IPS-18a (cell line): ENCODE results near the gene TUBA1C.

Experiments
- H3K27ac ChIP-seq: one replicate; pipeline ENCODE4 v1.5.1; 2013; ENCODE audit warnings: low read length
- H3K27me3 ChIP-seq: one replicate; pipeline ENCODE4 v1.6.1; 2013; ENCODE audit warnings: mild to moderate bottlenecking, low read length; ENCODE audit not compliant: control insufficient read depth, insufficient read depth
- H3K36me3 ChIP-seq: one replicate; pipeline ENCODE4 v1.6.1; 2013; ENCODE audit warnings: low read depth, low read length; ENCODE audit not compliant: control insufficient read depth
- H3K4me1 ChIP-seq: one replicate; pipeline ENCODE4 v1.6.1; 2013; ENCODE audit warnings: low read depth, low read length; ENCODE audit not compliant: control insufficient read depth
- H3K4me3 ChIP-seq: one replicate; pipeline ENCODE4 v1.5.1; 2013; ENCODE audit warnings: low read length
- H3K9ac ChIP-seq: one replicate; pipeline ENCODE4 v1.6.1; 2013; ENCODE audit warnings: mild to moderate bottlenecking, low read length, moderate library complexity
- H3K9me3 ChIP-seq: one replicate; pipeline ENCODE4 v1.6.1; 2013; ENCODE audit warnings: low read depth, low read length; ENCODE audit not compliant: control insufficient read depth

The TUBA1C gene

GRCh38 chr12:49264873-49265792 is at the start of gene TUBA1C:
Gene TUBA1C, plus strand, starts transcription at chr12:49265082. Its CDS starts 100 bp downstream, at chr12:49265182.
- H3K9ac ChIP-seq: peak within 1 kb of the TSS; percentile 97
- peaks cover 22% of the 10 kb centered on the region for H3K36me3 ChIP-seq
- peak within 1 kb of the TSS; percentile 93 for H3K27ac ChIP-seq
- H3K4me1 ChIP-seq: no peaks in the 10 kb centered on the region
- no peaks in the 10 kb centered on the region for H3K9me3 ChIP-seq
- peak within 1 kb of the TSS; percentile 96 for H3K4me3 ChIP-seq
- H3K27me3 ChIP-seq: no peaks in the 10 kb centered on the region

- H3K9me3 ChIP-seq: no peaks in the 10 kb centered on the region
- H3K4me1 ChIP-seq: peaks cover 8% of the 10 kb centered on the region
- H3K36me3 ChIP-seq: no peaks in the 10 kb centered on the region
- no peak overlapping the region for H3K27ac ChIP-seq
- H3K4me3 ChIP-seq: no peak overlapping the region
- H3K9ac ChIP-seq: no peak overlapping the region
- H3K27me3 ChIP-seq: no peaks in the 10 kb centered on the region
These were observed 45.4 kb upstream of the TUBA1C start for GRCh38 chr12:49219417-49220026.

GRCh38 chr12:49220972-49221371 is 43.9 kb upstream of the TUBA1C start:
- H3K27ac ChIP-seq: no peak overlapping the region
- H3K27me3 ChIP-seq: no peaks in the 10 kb centered on the region
- H3K36me3 ChIP-seq: no peaks in the 10 kb centered on the region
- no peaks in the 10 kb centered on the region for H3K9me3 ChIP-seq
- H3K4me1 ChIP-seq: no peaks in the 10 kb centered on the region
- no peak overlapping the region for H3K4me3 ChIP-seq
- no peak overlapping the region for H3K9ac ChIP-seq

- H3K9me3 ChIP-seq: no peaks in the 10 kb centered on the region
- H3K4me3 ChIP-seq: no peak overlapping the region
- no peak overlapping the region for H3K9ac ChIP-seq
- no peak overlapping the region for H3K27ac ChIP-seq
- H3K27me3 ChIP-seq: no peaks in the 10 kb centered on the region
- H3K4me1 ChIP-seq: no peaks in the 10 kb centered on the region
- H3K36me3 ChIP-seq: no peaks in the 10 kb centered on the region
These were observed 41.8 kb upstream of the TUBA1C start for GRCh38 chr12:49223122-49223521.

- no peak overlapping the region for H3K4me3 ChIP-seq
- H3K9me3 ChIP-seq: no peaks in the 10 kb centered on the region
- H3K27me3 ChIP-seq: no peaks in the 10 kb centered on the region
- H3K36me3 ChIP-seq: no peaks in the 10 kb centered on the region
- no peaks in the 10 kb centered on the region for H3K4me1 ChIP-seq
- no peak overlapping the region for H3K27ac ChIP-seq
- H3K9ac ChIP-seq: no peak overlapping the region
These were observed 41.1 kb upstream of the TUBA1C start for GRCh38 chr12:49223590-49224369.

GRCh38 chr12:49225576-49226166 is 39.2 kb upstream of the TUBA1C start:
- Histone ChIP-seq H3K9ac (no peak overlapping the region), H3K27me3 (no peaks in the 10 kb centered on the region), H3K36me3 (no peaks in the 10 kb centered on the region)

GRCh38 chr12:49227713-49228112 is 37.2 kb upstream of the TUBA1C start:
- Histone ChIP-seq H3K36me3 (no peaks in the 10 kb centered on the region), H3K9me3 (no peaks in the 10 kb centered on the region), H3K4me1 (peaks cover 9% of the 10 kb centered on the region), H3K27me3 (no peaks in the 10 kb centered on the region), H3K27ac (no peak overlapping the region), H3K4me3 (no peak overlapping the region), H3K9ac (no peak overlapping the region)

More at GRCh38 chr12:49225576-49226166, 39.2 kb upstream of the TUBA1C start:
- Histone ChIP-seq H3K4me1 (no peaks in the 10 kb centered on the region), H3K27ac (no peak overlapping the region), H3K4me3 (no peak overlapping the region), H3K9me3 (no peaks in the 10 kb centered on the region)

GRCh38 chr12:49228653-49229052 is 36.2 kb upstream of the TUBA1C start:
- Histone ChIP-seq H3K9me3 (no peaks in the 10 kb centered on the region), H3K4me3 (no peak overlapping the region), H3K27ac (no peak overlapping the region), H3K27me3 (peaks cover 6% of the 10 kb centered on the region), H3K36me3 (no peaks in the 10 kb centered on the region), H3K4me1 (peaks cover 18% of the 10 kb centered on the region), H3K9ac (no peak overlapping the region)

GRCh38 chr12:49230176-49230804 is 34.6 kb upstream of the TUBA1C start:
- H3K27ac ChIP-seq: no peak overlapping the region
- no peaks in the 10 kb centered on the region for H3K36me3 ChIP-seq
- no peak overlapping the region for H3K9ac ChIP-seq
- H3K4me1 ChIP-seq: peaks cover 24% of the 10 kb centered on the region
- no peak overlapping the region for H3K4me3 ChIP-seq
- H3K9me3 ChIP-seq: no peaks in the 10 kb centered on the region
- H3K27me3 ChIP-seq: peaks cover 12% of the 10 kb centered on the region

GRCh38 chr12:49230805-49231194 is 34.1 kb upstream of the TUBA1C start:
- Histone ChIP-seq H3K27ac (no peak overlapping the region), H3K4me3 (no peak overlapping the region), H3K36me3 (no peaks in the 10 kb centered on the region), H3K9me3 (no peaks in the 10 kb centered on the region), H3K4me1 (peaks cover 24% of the 10 kb centered on the region), H3K27me3 (peaks cover 12% of the 10 kb centered on the region), H3K9ac (no peak overlapping the region)
